ENCODE results near the gene SH3BGRL2. TPM values are rescaled to one million over a fixed set of nuclear protein-coding genes. Genes with fewer than 3 reads are reported as not detected.

Gene SH3BGRL2
- polyA plus RNA-seq (2013, experiment 1 of 2; ENCODE audit: insufficient read length) = 3.3 TPM
- 3.1 TPM for polyA plus RNA-seq (2013, experiment 2 of 2; ENCODE audit: insufficient read length)

DNA sequence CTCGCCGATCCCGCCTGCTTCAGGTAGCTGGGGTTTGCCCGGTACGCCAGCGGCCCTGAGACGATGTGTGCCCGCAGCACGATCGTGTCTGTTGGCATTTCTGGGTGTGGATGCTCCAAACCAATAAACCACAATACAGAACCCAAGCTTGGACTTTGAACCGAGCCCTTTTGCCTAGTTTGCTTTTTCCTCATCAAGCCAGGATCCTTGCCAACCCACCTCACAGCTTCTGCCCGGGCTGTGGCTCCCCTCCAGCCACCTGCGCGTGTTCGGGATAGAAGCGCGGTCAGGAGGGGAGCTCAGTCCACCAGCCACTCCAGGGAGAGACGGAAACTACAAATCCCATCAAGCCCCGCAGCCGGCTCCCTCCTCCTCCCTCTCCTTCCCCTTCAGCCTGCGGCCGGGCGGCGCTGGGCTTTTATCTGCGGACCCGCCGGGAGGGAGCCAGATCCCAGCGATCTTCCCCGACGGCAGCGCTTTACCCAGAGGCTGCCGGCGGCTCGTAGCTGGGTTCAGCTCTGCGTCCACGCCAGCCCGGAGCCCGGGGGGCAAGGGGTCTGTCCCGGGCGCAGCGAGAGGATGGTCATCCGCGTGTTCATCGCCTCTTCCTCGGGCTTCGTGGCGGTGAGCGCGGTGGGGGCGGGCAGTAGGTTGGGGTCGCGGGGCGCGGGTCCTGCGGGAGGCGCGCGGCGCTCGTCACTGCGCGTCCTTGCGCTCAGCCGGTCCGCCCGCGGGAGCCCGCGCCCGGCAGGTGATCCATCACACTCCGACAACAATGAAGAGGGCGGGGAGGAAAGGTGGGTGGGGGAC lies at the start of gene SH3BGRL2:
Gene SH3BGRL2 (plus strand): TSS at position 447 of the 810 bp plus-strand sequence. CDS start 133 bp downstream, at position 580.
- DNase-seq = peak; percentile 64

DNA sequence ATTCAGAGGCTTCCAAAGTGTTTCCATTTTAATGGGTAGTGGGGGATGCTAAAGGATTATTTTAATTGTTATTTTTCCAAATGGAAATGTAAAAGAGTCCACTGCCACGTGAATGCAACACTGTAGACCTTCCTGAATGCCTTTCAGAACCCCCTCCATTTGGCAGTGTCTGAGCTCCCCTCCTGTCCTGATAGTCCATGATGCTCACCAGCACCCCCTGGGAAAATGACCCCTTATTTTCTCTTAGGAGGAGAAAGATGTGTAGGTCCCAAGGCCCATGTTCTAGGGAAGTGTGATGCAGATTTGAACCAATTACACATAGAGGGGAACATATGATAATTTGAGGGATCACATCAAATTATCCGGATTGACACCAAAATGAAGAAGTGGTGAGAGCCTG lies 46.8 kb upstream of the SH3BGRL2 start:
- DNase-seq = no peak

DNA sequence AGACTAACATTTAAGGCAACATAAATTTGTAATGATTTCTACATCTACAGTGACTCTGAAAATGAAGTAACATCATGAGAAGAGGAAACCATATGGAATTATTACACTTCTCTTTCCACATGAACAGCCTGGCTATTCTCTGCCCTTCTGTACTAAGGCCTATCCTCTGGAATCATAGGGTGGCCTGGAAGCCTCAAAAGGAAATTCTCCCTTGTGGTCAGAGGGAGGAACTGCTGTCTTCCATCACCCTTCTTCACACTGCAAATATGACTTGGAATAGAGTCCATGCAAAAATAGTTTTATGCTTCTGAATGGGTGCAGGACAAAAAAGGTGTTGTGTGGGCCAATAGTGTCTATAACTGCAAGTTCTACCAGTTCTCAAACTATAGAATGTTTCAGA lies 44.6 kb upstream of the SH3BGRL2 start:
- DNase-seq = peak; percentile 9

DNA sequence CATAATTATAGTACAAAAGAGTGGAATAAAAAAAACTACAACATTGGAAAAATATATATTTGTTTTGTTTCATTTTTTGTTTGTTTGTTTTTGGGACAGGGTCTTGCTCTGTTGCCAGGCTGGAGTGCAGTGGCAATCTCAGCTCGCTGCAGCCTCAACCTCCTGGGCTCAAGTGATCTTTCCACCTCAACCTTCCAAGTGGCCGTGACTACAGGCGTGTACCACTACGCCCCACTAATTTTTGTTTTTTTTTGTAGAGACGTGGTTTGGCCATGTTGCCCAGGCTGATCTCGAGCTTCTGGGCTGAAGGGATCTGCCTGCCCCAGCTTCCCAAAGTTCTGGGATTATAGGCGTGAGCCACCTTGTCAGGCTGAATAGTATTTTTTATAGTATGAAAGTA lies 41.4 kb upstream of the SH3BGRL2 start:
- DNase-seq = no peak

DNA sequence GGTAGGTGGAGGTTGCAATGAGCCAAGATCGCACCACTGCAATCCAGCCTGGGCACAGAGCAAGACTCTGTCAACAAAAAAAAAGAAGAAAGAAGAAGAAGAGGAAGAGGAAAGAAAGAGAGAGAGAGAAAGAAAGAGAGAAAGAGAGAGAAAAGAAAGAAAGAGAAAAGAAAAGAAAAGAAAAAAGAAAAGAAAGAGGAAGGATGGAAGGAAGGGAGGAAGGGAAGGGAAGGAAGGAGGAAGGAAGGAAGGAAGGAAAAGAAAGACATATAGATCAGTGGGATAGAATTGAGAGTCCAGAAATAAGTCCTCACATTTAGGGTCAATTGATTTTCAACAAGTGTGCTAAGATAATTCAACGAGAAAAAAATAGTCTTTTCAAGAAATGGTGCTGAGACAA lies 34.0 kb upstream of the SH3BGRL2 start:
- no peak for DNase-seq

DNA sequence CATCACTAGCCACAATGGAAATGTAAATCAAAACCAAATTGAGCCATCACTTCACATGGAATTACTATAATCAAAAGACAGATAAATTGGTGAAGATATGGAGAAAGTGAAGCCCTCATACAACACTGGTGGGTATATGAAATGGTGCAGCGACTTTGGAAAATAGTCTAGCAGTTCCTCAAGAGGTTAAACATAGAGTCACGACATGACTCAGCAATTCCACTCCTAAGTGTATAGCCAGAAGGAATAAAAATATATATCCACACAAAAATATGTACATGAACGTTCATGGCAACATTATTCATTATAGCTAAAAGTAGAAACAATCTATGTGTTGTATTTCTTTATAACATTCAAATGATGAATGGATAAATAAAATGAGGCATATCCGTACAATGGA lies 33.1 kb upstream of the SH3BGRL2 start:
- no peak for DNase-seq

DNA sequence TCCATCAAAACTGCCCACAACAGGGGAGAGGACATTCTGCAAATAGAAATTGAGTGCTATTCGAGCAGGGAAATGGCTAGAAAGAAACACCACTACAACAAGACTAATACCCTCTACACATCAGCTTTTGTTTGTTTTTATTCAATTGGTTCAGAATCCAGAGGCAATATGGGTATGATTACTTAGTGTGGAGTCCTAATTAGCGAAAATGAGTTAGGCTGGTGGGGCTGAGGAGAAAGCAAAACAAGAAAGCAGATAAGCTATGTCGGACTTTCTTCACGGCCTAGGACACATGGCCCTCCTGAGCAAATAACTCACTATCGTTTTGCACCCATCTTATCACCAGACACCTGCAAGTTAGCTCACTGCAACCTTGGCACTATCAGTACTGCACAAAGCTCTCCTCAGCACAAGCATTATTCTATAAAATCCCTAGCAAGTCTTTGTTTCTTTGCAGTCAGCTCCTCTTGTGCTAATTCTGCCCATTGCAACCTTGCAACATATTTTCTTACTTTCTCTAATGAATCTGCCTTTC lies 31.3 kb upstream of the SH3BGRL2 start:
- no peak for DNase-seq

DNA sequence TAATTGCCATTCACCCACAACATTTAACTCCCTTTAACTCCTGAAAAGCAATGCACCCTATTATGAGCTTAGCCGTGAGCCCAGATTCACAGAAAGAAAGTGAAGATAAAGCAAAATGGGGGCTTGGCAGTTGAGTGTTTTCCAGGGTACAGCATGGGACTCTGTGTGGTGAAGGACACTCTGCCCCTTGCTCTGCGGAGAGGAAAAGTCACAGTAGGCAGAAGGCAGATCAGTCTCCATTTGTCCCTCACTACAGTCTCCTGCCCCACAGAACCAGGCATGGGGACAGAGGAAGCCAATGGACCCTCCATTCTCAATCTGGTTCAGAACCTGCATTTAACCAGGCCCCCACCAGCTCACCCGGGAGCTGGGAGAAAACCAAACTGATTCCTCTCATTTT lies 30.8 kb upstream of the SH3BGRL2 start:
- no peak for DNase-seq

DNA sequence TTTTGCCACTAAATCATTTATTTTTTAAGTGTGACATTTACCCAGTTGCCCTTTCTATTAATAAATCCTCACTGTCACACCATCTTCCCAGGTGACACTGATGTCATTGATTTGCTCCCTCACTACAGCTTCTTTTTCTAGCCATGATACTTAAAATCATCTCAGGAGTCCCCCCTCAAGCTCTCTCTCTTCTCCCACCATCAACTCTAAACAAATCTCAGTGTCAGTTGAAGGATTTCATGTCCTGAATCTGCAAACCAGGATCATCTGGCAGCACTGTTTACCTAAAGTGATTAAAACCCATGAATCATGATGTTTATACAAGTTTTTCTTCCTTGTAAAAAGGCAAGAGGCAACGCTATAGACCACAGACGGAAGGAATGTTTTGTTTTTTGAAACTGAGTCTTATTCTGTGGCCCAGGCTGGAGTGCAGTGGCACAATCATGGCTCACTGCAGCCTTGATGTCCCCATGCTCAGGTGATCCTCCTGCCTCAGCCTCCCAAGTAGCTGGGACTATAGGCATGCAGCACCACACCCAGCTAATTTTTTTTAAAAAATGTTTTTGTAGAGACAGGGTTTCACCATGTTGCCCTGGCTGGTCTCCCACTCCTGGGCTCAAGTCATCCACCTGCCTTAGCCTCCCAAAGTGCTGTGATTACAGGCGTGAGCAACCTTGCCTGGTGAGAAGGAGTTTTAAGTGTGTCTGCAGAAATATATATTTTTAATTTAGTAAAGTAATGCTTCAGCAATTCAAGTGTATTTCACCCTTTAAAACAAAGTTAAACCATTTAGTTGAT lies 30.1 kb upstream of the SH3BGRL2 start:
- DNase-seq = peak; percentile 34

DNA sequence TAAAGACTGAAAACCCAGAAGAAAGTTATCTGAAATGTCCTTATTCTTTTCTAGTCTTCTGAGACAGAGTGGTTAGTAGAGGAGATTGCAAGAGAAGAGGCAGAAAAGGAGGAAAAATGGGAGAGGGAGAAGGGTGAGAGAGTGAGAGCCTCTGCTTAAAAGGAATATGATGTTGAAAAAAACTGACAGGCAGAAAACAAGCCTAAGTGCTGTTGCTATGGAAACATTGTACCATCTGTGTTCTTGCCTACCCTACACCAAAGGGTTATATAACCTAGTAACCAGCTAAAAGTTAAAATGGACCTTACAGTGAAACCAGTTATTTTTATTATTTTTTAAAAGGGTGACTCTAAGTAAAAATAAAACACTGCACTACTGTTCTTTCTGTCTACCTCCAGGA lies 28.3 kb upstream of the SH3BGRL2 start:
- DNase-seq = no peak

DNA sequence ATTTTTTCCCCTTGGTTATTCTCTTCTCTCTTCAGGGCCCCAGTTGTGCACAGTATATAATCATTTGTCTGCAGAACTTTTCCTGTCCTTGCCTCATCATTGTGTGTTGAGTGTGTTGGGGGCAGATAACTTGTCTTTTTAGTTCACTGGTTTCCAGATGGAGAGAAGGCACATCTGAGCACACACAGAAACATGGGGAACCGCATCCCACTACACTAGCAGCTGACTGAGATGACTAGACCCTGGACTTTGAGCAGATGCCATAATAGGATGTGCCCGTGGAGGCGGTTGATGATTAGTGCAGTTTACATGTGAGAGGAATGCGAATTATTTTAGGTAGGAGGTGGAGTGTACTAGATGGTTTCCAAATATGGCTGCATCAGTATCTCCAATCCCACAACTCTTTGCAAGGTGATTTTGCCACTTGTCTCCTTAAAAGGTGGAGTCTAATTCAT lies 26.5 kb upstream of the SH3BGRL2 start:
- peak; percentile 82 for DNase-seq

DNA sequence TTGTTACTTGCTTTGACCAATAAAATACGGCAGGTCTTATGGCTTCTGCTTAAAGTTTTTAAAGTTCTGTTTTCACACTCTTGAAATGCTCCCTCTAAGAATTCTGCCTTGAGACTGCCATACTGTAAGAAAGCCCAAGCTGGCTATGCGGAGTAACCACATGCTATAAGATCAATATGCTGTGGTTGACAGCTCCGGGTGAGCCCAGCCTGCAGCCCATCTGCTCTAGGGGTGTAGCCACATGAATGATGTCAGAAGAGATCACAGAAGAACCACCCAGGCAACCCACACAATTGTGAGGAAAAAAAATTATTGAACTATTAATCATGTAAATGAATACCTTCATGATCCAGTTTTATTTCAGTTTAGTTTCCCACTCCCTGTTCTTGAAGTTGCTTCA lies 26.1 kb upstream of the SH3BGRL2 start:
- peak; percentile 61 for DNase-seq

DNA sequence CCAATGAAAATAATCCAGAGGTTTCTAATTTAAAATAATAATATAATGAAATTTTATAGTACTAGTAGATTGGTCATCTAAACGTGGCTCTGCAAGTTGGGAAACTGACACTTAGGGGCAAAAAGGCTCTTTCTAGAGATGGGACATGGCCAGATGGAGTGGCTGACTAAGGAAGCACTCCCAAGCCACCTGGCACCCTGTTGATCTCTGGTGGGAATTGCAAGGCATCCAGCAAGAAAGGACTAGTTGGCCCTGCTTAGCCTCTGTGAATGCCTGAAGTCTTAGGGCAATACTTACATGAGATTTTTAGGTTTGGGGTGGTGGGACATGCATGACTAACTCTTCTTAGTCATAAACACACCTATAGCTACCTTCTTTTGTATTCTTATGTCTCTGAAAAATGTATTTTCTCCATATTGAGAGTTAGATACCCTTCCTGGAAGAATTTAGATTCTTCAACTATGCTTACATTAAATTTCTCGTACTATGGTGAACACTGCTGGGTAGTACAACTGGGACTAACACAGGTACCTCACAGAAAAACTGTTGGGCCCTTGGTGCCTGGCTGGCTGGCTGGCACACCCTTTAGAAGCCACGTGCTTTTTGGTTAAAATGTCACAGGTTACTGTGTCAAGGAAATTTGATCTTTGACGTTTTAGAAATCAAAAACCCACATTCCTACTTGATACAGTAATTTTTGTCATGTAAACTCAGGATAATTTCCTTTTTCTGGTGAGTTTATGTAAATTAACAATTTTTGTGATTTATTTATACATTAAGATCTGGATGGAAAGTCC lies 25.0 kb upstream of the SH3BGRL2 start:
- no peak for DNase-seq

DNA sequence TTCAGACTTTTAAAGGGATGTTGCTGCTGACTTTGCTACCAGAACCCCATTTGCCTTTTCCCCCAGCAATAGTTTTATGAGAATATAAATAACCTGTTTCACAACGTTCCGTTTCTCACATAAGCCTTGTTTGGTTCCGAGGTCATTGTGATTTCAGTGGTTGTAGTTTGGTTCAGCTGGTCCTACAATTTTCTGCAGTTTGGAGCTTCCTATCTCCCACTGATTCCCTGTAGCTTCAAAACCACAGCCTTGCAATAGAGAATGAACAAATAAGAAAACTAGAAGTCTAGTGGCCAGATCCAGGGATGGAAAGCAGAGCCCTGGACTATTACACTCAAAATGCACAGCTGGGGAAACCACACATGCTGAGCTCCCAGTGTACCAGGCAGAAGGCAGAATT lies 24.1 kb upstream of the SH3BGRL2 start:
- no peak for DNase-seq

DNA sequence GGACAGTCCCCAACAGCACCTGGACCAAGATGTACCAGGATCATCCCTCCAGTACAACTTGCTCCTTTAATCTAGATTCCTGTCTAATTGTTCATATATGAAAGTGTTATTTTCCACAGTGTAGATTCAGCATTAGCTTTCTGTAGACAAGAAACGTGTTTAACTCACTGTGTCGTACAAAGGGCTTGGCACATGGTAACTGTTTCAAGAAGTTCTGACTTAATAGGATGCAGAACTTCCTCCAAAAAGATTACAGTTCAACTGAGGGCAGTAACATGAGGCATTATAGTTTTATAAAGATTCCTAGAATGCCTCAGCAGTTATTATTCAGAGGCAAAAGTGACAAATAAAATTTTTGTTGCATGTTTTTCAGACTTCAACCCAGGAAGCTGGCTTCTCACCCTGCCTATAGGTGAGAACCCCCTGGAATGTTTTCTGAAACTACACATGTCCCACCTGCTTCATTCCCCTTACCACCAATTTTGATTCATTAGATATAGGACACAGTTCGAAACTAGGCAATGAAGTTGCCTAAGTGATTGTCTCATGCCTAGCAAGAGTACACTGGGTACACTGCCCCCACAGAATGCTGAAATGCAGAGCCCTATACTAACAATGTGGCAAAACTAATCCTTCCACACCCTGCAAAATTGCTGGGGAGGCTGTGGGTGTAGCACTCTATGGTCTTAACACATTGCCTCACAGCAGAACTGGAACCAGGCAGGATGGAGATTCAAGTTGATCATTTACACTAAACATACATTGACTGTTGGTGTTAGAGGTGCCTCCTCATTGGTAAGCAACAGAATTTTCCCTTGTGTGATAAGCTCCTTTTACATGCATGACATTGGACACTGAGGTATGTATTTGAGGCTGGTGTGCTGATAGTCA lies 22.6 kb upstream of the SH3BGRL2 start:
- DNase-seq = peak; percentile 25

DNA sequence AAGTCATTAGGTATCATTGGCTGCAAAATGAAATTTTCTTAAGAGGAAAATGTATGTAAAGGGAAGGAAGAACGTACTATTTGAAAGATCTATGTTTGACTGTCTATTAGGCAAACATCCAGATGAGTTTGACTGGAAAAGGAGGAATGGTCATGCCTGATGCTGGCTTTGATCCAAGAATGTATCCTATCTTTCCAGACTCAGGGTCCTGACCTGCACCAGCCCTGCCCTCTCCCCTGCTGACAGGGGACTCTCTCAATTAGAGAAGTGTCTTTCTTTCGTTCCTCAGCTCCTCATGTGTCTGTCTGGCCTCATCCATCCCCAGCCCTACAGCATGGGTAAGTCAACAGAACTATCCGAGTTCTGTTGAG lies 21.9 kb upstream of the SH3BGRL2 start:
- no peak for DNase-seq

DNA sequence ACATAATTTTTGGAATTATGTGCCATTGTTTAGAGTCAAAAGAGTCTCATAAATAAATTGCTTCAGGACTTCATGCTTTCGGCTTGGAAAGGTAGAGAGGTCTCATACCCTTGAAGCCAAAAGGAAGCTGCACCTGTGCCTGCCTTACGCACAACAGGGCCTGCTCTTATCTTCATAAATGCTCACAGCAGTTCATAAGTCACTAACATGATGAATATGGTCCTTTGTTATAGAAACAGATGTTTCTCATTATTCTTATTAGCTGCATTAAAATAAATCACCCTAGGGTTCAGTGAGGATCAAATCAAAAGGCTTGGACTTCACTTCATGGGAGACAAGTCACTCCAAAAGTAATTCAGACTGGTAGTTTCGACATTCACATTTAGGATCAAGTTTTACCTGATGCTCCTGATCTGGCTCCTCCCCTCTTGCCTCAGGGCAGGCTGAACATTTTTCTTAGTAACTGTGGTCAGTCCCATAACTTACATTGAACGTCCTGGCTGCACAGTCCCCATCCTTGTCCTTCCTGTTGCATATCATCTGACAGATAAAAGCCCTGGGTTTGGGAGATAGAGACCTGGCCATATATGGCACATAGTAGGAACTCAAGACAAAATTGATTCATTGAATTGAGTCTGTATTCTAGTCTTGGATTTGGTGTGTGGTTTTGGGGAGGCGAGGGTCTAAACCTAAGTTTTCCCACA lies 20.7 kb upstream of the SH3BGRL2 start:
- no peak for DNase-seq

DNA sequence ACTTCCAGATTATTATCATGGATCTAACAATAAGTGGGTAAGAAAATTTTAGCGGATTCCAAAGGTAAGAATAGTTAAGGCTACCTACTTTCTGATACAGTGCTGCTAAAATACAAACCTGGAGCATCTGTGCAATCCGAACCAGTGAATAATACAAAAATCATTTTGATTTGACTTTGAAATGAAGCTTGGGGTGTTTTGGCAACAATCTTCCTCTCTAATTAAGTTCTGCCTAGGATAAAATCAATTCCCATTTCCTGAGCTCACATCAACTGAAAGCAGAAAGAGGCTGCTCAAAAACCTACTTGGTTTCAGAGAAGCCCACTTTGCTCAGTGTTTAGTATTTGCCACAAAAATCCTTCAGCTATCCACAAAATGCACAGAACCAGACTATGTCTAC lies 18.7 kb upstream of the SH3BGRL2 start:
- DNase-seq = no peak

DNA sequence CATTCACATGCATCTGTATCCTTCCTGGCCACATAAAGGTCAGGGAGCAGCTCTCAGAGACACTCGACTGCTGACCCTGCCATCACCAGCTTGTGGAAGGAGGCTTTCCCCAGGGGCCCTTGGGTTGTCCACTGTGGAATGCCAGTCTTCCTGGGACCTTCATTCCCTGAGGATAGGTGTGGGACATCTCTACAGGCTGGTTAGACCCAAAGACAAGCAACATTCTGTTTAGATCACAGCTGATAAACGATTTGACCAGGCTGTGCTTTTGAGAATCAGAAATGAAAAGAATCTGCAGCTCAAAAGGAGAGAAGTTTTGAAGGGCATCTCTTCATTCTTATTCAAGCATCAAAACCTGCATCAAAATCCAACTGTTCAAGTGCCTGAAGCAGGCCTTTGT lies 18.2 kb upstream of the SH3BGRL2 start:
- DNase-seq = no peak

DNA sequence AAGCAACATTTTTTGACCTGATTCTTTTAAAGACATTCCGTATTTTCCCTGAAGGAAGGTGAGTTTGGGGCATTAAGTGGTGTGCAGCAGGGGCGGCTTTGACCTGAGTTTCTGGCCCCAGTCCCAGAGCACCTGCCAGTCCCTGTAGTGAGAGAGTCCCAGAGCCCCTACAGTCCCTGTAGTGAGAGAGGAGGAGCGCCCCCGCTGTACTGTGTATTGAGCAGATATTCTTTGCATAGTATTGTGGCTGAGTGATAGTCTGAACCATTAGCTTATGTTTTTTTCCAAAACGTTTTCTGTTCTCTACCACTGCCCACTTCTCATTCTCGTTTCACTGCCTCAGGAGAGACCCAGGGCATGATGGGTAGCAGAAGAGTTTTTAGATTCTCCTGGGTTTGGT lies 17.2 kb upstream of the SH3BGRL2 start:
- DNase-seq = no peak

Data from fibroblast of skin of abdomen (primary cell).